Measurements from ENCODE around the gene LIG4. TPM values are rescaled to one million over a fixed set of nuclear protein-coding genes. Genes with fewer than 3 reads are reported as not detected.
"Not testable (repeated sequence)": the region's sequence is repeated elsewhere in the genome, so short reads cannot be mapped to it uniquely, and the experiment has no call there.

LIG4 gene
- total RNA-seq = 5.4 TPM

DNA sequence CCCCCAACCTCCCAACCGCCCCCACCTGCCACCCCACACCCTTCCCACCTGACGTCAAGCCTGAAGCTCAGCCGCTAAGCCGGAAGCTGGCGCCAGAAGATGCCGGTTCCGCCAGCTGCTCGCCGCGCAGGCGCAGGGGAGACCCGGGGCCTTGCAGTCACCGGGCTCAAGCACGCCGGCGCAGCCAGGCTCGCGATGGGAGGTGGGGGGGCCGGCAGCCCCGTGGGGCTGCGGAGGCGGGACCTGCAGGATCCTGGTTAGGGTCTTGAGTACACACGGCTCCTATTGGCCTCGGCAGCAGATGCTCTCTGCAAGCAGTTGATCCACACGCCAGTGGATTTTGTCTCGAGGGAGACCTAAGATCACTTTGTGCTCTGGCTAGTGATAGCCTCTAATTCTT is at the start of gene LIG4:
TSS of gene LIG4 (minus strand) at position 101 of the 400 bp plus-strand sequence. CDS start 4,268 bp downstream, outside the sequence.
- no peaks in the 10 kb centered on the region for H3K9me3 ChIP-seq (ENCODE audit: low read depth, low read length)
- H3K4me3 ChIP-seq (ENCODE audit: low read length) = peak within 1 kb of the TSS; percentile 39
- H3K4me1 ChIP-seq (ENCODE audit: insufficient read depth, low read length) = peaks cover 42% of the 10 kb centered on the region
- no peaks in the 10 kb centered on the region for H3K27me3 ChIP-seq (ENCODE audit: insufficient read depth, low read length)

DNA sequence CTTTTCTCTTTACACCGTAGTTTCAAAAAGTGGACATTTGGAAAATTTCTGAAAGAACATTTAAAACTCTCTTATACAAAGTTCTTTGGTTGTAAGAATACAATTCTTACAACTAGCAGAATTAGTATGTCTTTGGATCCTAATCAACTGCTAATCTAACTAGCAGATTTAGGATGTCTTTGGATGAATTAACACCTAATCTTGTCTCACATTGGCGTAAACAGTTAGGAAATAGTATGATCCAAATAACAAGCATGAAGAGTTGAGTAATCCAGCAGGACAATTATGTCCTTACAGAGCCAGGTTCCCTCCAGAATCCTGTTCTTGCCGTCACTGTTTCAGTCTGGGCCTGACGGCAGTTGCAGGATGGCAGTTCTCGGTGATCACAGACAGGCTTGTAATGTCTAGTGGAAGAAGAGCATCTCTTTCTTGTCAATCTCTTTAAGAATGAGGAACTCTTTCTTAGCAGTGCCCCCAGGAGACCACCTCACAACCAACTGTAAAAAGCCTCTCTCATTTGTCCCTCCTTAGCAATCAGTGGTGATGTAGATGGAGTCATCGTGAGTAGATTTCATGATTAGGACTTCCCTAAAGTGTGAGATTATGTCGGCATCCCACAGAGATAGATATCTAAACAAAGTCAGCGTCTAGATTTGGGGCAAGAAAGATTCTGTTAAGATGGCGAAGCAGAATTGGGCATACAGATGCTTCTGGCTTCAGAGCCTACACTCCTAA is 48.5 kb upstream of the LIG4 start:
- no peaks in the 10 kb centered on the region for H3K9me3 ChIP-seq (ENCODE audit: low read depth, low read length)
- H3K27me3 ChIP-seq (ENCODE audit: insufficient read depth, low read length) = no peaks in the 10 kb centered on the region
- no peak overlapping the region for H3K4me3 ChIP-seq (ENCODE audit: low read length)
- H3K4me1 ChIP-seq (ENCODE audit: insufficient read depth, low read length) = peaks cover 36% of the 10 kb centered on the region

DNA sequence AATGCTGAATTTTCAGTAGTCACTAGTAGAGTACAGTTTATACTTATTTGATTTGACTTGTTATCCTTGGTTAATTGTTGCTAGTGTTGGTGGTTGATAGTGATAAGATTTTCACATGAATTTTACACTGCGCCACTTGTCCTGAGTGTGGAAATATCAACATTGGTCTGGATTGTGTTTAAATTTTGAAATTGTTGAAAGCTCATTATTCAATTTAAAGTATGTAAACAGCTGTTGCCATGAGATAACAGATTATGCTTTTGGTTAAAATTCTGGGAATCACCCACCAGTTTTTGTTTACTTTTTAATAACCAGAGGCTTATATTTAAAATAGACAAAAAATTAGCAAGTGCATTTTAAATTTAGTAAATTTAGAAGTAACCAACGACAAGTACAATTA is 41.9 kb upstream of the LIG4 start:
- no peaks in the 10 kb centered on the region for H3K4me1 ChIP-seq (ENCODE audit: insufficient read depth, low read length)
- H3K9me3 ChIP-seq (ENCODE audit: low read depth, low read length) = no peaks in the 10 kb centered on the region
- no peaks in the 10 kb centered on the region for H3K27me3 ChIP-seq (ENCODE audit: insufficient read depth, low read length)
- no peak overlapping the region for H3K4me3 ChIP-seq (ENCODE audit: low read length)

DNA sequence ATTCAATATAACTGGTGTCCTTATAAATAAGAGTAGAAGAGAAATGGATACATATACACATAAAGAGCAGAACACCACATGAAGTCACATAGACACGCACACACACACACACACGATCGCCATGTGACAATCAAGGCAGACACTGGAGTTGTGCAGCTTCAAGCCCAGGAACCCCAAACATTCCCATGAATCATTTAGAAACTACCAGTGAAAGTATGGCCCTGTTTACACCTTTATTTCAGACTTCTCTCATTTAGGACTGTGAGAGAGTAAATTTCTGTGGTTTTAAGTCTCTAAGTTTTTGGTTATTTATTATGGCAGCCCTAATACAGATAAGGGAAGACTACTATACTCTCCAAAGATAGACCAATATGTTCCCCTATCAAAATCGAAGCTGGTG is 33.8 kb upstream of the LIG4 start:
- Histone ChIP-seq H3K27me3 (ENCODE audit: insufficient read depth, low read length) (no peaks in the 10 kb centered on the region), H3K4me3 (ENCODE audit: low read length) (no peak overlapping the region), H3K9me3 (ENCODE audit: low read depth, low read length) (peaks cover 9% of the 10 kb centered on the region), H3K4me1 (ENCODE audit: insufficient read depth, low read length) (no peaks in the 10 kb centered on the region)

DNA sequence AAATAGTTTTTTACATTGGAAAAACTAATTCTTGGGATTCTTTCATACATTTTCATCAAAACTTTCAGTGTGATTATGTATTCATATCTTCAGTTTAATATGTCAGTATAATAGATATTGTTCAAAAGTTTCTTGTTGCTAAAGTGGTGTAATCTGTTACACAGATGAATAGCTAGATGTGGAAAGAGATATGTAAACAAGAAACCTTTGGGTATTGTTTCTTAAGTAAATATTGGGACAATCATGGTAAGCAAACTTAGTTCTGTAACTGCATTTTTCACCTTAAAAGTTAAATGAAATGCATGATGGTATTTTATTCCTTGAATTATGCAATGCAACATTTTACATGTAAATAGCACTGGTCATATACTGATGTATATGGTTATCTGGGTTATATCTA is 15.0 kb upstream of the LIG4 start:
- H3K4me3 ChIP-seq (ENCODE audit: low read length) = no peak overlapping the region
- no peaks in the 10 kb centered on the region for H3K9me3 ChIP-seq (ENCODE audit: low read depth, low read length)
- H3K27me3 ChIP-seq (ENCODE audit: insufficient read depth, low read length) = no peaks in the 10 kb centered on the region
- peaks cover 7% of the 10 kb centered on the region for H3K4me1 ChIP-seq (ENCODE audit: insufficient read depth, low read length)

DNA sequence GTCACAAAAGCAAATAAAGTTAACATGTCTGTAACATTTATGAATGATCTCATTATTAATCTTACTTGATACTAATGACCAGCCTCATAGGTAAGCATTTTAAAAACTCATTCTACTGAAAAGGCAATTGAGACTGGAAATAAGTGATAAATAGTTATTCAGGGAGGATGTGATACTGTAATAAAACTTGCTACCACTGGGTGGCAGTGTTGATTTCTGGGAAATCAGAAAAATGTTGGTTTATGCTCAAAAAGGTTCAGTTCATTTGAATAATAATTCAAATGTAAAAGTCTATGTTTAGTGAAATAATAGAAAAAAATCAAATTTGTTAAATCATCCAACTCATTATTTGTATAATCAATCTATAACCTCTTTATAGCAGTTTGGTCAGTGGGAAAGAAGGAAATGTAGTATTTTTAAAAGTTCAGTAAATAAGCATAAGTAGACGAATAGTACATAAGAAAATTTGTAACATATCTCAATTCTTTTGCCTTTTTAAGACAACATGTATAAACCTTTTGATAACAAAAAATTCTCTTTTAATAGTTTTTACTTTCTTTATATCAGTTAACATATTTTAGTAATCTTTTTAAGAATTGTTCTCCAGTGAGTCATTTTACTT is 12.4 kb upstream of the LIG4 start:
- peaks cover 10% of the 10 kb centered on the region for H3K4me1 ChIP-seq (ENCODE audit: insufficient read depth, low read length)
- H3K4me3 ChIP-seq (ENCODE audit: low read length) = no peak overlapping the region
- H3K9me3 ChIP-seq (ENCODE audit: low read depth, low read length) = no peaks in the 10 kb centered on the region
- no peaks in the 10 kb centered on the region for H3K27me3 ChIP-seq (ENCODE audit: insufficient read depth, low read length)

DNA sequence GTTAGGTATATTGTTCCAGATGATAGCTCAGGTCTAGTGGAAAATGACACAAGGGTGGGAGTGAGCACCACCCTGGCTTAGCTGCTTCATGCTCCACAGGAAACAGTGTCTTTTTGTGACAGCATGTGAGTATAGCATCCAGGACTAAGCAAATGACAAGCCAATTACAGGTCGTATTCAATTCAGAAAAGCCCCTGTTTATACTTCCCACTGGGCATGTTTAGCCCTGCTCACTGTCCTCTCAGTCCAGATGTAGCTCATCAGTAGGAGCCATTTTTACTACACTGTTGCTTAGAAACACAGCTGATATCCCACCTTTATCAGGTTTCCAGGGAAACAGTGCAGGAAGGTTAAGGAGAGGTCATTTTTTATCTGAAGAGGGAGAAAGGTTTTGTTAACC is 10.8 kb upstream of the LIG4 start:
- Histone ChIP-seq H3K27me3 (ENCODE audit: insufficient read depth, low read length) (no peaks in the 10 kb centered on the region), H3K9me3 (ENCODE audit: low read depth, low read length) (no peaks in the 10 kb centered on the region), H3K4me3 (ENCODE audit: low read length) (no peak overlapping the region), H3K4me1 (ENCODE audit: insufficient read depth, low read length) (peaks cover 16% of the 10 kb centered on the region)

DNA sequence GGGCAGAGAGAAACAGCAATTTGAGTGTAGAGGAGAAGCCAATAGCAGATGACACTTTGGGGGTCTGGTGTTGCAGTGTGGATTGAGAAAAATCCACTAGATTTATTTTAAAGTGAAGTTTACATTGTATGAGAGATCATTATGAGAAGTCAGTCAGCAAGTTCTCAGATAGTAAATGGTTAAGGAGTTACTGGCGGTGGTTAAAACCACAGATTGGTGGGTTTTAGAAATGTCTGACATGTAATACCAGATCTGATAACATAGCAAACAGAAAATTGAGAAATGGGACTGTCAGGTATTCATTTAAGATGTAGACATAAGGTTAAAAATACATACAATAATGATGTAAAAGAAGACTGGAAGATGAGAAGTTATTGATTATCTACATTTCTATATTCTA is 10.1 kb upstream of the LIG4 start:
- H3K4me1 ChIP-seq (ENCODE audit: insufficient read depth, low read length) = peaks cover 19% of the 10 kb centered on the region

DNA sequence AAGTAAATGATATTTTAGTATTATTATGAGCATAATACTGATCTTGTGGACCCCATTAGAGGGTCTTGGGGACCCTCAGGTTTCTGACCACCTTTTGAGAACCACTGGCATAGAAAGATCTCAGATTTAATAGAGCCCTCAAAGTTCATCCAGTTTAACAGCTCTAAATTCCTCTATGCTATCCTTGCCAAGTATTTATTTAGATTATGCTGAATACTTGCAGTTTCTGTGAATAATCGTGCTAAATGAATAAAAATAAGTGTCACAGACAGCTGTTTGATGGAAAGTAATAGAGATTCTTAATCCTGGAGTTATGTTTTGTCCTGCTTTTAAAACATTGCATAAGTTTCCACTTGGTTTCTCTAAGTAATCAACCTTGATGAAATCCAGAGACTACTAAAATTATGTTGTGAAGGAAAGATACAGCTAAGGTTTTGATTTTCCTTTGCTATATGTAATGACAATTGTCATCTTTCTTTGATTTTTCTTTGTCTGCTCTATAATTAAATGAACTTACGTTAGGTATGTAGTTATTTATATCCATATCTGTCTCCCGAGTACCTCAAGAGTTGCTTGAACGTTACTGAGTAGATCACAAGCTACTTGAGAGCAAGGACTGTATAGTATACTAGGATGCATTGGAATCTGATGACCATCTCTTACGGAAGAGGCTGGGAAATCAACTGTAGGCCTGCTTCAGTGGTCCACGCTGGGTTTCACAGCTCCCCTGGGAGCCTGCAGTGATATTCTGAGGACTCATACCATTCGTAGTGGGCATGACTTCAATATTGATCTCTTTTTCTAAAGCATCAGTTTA is 8.6 kb upstream of the LIG4 start:
- H3K9me3 ChIP-seq (ENCODE audit: low read depth, low read length) = no peaks in the 10 kb centered on the region
- H3K4me1 ChIP-seq (ENCODE audit: insufficient read depth, low read length) = peaks cover 32% of the 10 kb centered on the region
- no peak overlapping the region for H3K4me3 ChIP-seq (ENCODE audit: low read length)
- no peaks in the 10 kb centered on the region for H3K27me3 ChIP-seq (ENCODE audit: insufficient read depth, low read length)

More for the DNA sequence above, 10.1 kb upstream of the LIG4 start:
- no peaks in the 10 kb centered on the region for H3K27me3 ChIP-seq (ENCODE audit: insufficient read depth, low read length)
- no peak overlapping the region for H3K4me3 ChIP-seq (ENCODE audit: low read length)
- H3K9me3 ChIP-seq (ENCODE audit: low read depth, low read length) = no peaks in the 10 kb centered on the region

DNA sequence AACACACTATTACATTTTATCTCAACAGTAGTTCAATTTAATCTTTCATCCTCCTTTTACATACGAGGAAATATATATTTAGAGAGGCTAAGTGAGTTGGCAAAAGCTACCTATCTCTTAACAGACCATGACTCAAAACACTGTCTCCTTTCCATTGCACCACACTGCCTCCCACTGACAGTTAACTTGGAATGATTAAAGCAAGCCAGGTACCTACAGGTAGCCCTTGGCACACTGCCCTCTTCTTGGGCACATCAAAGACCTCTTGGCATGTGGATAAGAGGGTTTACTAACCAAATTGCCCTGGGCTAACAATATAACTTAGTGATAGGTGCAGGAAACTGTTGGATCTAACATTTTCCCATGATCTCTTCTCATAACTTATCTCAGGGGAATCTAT is 4.7 kb upstream of the LIG4 start:
- Histone ChIP-seq H3K4me1 (ENCODE audit: insufficient read depth, low read length) (peaks cover 38% of the 10 kb centered on the region), H3K4me3 (ENCODE audit: low read length) (no peak overlapping the region), H3K27me3 (ENCODE audit: insufficient read depth, low read length) (no peaks in the 10 kb centered on the region), H3K9me3 (ENCODE audit: low read depth, low read length) (no peaks in the 10 kb centered on the region)

DNA sequence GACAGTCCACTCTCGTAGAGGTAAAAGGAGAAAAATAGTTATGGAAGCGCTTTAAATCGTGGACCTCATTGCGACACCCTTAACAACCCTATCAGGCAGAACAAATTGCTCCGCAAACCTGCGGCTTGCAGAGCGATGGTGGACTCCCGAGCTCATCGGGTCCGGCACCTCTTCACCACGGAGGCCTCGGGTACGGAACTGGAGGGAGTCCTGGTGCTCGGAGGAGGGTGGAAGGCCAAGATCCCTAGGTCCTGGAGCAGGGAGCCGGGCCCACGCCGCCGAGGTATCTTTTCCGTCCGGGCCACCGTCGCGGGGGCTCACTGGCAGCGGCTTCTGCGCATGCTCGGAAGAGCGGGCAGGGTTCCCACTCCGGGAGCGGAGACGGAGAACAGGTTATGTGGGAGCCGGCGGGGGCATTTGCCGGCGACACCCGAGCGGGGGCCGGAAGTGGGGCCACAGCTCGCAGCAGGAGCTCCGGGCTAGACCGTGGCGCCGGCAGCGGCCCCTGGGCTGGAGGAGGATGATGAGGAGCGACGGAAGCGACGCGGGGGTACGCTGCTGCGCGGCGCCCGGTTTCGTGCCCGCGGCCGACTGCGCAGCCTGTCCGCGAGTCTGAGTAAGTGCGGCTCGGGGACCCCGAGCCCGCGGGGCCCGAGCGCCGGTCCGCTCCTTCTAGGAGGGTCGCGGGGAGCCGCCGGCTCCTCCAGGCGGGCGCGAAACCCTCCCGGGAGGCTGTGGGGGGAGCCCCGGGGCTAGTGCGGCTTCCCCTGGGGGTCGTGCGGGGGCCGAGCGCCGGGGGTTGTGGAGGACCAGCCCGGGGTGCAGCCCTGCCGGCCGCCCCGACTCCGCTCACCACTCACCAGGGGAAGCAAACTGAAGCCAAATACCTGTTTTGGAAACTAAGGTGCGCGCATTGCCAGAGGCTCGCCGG is 3.0 kb upstream of the LIG4 start, which contains the start of gene ABHD13:
TSS of gene ABHD13 (plus strand) at position 349 of the 931 bp plus-strand sequence. CDS start 10,827 bp downstream, outside the sequence.
- H3K27me3 ChIP-seq (ENCODE audit: insufficient read depth, low read length) = no peaks in the 10 kb centered on the region
- H3K4me1 ChIP-seq (ENCODE audit: insufficient read depth, low read length) = peaks cover 46% of the 10 kb centered on the region
- no peaks in the 10 kb centered on the region for H3K9me3 ChIP-seq (ENCODE audit: low read depth, low read length)
- H3K4me3 ChIP-seq (ENCODE audit: low read length) = peak within 1 kb of the TSS; percentile 93

DNA sequence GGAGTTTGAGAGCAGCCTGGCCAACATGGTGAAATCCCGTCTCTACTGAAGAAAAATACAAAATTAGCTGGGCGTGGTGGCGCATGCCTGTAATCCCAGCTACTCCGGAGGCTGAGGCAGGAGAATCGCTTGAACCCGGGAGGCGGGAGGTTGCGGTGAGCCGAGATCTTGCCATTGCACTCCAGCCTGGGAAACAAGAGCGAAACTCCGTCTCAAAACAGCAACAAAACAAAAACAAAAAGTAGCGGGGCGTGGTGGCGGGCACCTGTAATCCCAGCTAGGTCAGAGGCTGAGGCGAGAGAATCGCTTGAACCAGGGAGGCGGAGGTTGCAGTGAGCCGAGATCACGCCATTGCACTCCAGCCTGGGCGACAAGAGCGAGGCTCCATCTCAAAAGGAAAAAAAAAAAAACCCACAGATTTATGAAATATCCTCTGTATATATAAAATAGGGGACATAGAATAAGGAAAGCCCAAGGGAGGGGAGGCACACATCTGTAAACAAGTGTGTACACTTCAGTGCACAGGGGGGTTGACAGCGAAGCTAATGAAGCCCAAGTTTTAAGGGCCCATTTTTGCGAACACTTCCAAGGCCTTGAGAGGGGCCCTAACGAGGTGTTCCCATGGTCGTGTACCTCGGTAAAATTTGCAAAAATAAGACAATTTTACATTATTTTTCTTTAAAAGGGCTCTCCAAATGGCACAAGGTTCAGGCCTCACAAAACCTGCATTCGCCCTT is 2.1 kb upstream of the LIG4 start:
- not testable (repeated sequence) for H3K9me3 ChIP-seq (ENCODE audit: low read depth, low read length); H3K27me3 ChIP-seq (ENCODE audit: insufficient read depth, low read length)
- Histone ChIP-seq H3K4me3 (ENCODE audit: low read length) (peak overlapping the region; percentile 93), H3K4me1 (ENCODE audit: insufficient read depth, low read length) (peaks cover 50% of the 10 kb centered on the region)

DNA sequence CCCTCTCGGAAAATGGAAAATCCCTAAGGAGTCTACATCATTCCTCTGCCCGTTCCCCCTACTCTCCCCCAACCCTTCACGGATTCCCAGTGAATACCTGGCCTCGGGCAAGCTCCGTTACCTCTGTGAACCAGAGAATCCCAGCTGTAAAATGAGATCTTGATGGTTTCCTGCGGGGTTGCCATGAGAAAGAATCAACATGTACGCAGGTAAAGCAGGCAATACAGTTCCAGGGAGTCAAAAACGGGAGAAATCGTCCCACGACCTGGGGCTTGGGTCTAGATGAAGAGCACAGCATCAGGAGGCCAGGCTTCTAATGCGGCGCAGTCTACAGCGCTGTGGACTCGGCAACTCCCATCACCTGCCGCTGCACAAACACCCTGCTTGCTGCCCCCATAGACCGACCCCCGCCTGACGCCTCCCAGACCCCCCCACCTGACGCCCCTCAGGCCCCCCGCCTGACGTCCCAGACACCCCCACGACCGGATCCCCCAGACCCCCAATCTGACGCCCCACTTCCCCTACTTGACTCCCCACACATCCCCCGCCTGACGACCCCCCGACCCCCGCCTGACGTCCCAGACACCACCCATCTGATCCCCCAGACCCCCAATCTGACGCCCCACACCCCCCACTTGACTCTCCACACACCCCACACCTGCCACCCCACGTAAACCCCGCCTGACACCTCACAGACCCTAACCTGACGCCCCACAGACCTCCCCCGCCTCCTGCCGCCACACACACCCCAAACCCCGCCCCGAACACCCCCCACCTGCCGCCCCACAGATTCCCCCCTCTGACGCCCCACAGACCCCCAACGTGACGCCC is 680 bp downstream of the LIG4 start:
- Histone ChIP-seq H3K9me3 (ENCODE audit: low read depth, low read length) (no peaks in the 10 kb centered on the region), H3K27me3 (ENCODE audit: insufficient read depth, low read length) (no peaks in the 10 kb centered on the region), H3K4me3 (ENCODE audit: low read length) (no peak overlapping the region), H3K4me1 (ENCODE audit: insufficient read depth, low read length) (peaks cover 37% of the 10 kb centered on the region)

Data from mononuclear cell (primary cell).